ENCODE data around the gene SLC35F3.

Gene SLC35F3

DNA sequence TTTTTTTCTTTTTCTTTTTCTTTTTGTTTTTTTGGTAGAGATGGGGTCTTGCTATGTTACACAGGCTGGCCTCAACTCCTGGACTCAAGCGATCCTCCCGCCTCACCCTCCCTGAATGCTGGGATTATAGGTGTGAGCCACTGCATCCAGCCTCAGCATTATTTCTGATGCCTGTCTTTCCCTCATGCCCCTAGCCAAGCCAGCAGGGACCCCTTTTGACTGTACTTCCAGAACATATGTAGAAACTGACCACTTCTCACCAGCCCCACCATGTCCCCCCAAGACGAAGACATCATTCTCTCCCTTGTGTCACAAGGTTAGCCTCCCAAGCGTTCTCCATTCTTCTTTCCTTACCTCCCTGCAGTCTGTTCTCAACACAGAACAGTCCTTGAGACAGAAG is 360.8 kb downstream of the SLC35F3 start:
- DNase-seq: no peak

DNA sequence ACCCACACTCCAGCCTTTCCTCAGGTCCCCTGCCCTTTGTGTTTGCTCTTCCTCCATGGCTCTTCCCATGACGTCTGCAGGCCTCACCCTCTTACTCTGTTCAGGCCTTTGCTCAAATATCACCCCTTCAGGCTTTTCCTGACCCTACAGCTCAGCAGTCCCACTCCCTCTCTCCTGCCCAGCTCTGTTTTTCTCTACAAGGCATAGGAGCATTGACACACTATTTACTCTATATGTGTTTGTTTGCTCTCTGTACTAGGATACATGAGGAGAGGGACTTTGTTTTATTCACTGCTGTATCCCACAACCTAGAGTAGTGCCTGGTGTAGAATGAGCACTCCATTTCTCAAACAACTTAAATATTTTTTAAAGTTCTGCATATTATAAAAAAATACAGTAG is 361.4 kb downstream of the SLC35F3 start:
- no peak for DNase-seq

DNA sequence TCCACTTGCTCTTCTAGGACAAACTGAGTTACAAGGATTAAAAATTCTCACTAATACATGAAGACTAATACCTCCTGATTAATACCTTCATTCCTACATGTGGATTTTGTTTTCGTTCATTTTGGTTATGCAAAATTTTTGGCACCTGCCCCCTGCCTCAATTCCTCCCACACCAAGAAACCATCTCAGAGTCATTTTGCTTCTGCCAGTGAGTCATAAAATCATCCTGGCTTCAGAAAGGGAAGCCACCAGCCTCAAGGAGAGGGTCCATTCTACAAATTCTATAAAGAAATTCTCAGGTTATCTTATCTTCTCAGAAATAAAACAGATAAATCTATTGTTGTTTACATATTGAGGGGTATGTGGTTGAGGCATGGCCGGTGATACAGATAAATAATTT is 365.6 kb downstream of the SLC35F3 start:
- DNase-seq: no peak

DNA sequence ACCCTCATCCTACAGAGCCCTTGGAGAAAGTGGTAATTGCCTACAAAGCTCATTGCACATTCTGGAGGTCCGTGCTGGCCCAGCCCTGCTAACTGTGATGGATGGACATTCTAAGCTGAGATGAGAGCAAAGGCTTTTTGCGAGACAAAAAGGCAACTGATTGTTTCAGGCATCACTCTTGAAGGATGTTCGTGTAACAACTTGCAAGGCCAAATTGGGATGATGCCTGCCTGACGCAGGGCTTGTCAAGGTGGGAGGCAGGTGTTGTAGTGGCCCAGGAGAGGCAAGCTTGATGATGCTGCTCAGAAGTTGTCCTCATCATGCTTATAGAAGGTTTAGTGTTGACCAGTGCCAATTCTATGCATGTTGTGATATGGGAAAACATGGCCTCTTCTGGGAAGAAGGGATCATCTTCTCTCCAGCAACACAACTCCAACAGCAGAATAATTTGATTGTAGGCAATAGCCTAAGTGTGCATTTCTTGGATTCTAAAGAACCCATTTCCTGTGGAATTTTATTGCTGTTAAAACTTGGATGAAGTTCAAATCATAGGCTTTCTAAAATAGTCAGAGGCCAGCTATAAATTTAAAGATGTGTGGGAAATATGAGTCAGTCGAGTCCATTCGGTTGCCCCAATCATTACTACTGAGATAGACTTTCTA is 366.2 kb downstream of the SLC35F3 start:
- DNase-seq: no peak

DNA sequence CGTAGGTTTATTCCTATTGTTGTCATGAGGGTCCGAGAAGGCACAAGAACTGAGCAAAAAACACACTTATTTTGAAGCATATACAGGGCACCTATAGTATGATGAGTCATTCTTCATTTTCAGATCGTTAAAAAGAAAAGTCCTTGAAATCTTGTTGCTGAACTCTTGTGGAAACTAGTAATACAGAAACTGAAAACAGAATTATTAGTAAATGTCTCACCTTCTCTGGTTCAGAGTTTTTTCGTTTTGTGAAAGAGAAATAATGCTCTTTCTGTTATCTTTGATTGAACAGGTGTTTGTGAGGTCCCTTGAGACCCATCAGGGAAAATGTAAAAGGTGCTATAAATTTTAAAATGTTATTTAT is 366.7 kb downstream of the SLC35F3 start:
- DNase-seq: no peak

DNA sequence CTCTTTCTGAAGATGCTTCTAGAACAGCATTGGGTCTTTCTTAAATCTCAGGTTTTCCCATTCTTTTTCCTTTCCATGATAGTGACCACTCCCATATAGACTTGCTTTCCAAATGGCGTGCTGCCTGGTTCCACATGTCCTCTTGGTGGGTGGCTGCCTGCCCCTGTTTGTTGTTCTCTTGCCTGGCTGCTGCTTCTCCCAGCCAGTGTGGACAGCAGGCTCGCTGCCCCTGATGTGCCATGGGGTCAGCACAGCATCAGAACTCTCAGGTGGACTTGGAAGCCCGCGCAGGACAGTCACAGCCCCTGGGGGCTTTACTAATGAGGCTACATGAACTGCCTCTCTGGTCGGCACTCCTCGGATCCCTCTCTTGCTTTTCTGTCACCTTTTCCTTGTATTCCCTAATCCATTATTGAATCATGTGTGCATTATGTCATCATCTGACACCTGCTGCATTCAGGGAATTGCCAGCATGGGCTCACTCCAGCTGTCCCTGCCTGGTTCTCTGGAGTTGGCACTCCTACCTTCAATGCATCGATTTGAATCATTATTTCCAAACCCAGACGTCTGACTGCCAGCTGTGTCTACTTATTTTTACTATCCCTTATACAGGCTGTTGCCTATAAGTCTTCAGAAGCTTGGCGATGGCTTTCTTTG is 368.3 kb downstream of the SLC35F3 start:
- DNase-seq: no peak

DNA sequence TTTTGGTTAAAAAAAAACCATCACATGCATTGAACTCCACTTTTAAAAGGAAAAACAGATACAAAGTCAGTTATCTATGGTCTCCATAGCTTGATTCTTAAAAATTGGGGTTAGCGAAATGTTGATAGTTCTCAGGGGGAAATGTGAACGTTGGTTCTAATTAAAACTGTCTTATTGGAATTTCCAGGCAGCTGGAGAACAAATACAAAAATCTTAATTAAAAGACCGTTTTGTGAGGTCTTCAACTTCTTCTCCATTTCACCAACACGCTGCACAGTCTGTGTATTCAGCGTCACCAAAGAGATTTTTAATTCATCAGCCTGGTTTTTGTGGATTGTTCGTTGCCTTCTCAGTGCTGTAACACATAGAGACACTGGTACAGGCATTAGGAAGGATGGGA is 369.5 kb downstream of the SLC35F3 start:
- DNase-seq: no peak

DNA sequence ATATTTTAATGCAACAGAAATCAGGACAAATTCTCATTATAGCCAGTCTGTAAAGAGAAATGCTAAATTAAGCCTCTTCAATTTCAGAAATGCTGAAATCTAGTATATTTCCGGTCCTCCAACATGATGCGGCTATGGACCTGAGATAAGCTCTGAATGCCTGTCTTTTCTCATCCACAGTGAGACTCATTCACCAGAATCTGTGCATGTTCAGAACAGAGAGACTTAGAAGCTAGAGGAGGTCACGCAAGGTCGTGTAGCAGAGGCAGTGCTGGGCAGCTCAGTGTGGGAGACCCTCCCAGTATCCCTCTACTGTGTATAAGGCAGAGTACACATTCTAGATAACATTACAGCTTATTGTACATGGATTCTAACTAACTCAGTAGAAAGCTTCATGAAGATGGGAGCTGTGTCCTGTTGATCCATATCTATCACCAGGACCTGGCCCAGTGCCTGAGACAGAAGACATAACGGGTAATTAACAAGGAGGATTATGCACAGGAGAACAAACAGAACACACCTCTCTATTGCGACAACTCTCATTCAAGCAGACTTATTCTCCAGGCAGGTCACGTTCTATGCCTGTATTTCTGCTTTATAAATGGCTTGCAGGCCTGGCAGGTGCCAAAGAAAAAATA is 371.8 kb downstream of the SLC35F3 start:
- no peak for DNase-seq

DNA sequence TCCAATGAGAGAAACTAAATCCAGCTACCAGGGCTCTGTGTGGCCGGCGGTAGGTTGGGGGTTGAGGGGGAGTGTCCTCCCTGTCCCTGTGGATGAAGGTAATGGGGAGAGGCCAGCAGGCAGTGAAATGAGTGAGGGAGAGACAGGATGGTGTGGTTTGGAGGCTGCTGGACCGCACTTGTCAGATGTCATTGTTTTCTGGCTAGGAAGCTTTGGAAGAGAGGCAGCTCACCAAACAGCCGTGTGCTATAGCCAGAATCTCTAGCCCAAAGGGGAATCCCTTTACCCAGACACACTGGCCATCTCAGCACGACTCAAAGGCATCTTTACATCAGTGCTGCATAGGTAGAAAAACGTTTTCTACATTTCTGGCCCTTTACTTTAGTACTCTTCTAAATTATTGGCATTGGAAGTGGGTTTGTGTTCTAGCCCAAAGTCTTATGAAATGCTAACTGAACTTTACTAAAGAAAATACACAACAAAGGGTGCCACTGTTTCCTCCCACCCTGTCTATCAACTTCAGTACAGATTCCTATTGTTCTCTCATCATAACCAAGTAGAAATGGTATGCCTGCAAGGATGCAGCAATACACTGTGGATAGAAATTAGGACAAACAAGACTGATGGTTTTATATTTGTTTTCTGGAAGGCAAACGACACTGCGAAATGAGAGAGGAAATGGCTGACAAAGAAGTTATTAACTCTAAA is 372.8 kb downstream of the SLC35F3 start:
- no peak for DNase-seq

DNA sequence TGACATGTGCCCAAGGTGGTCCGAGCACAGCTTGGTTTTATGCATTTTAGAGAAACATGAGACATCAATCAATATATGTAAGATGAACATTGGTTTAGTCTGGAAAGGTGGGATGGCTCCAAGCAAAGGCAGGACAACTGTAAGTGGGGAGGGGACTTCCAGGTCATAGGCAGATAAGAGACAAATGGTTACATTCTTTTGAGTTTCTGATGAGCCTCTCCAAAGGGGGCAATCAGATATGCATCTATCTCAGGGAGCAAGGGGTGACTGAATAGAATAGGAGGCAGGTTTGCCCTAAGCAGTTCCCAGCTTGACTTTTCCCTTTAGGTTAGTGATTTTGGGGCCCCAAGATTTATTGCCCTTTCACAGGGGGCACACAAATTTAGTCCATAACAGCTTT is 374.5 kb downstream of the SLC35F3 start:
- no peak for DNase-seq

DNA sequence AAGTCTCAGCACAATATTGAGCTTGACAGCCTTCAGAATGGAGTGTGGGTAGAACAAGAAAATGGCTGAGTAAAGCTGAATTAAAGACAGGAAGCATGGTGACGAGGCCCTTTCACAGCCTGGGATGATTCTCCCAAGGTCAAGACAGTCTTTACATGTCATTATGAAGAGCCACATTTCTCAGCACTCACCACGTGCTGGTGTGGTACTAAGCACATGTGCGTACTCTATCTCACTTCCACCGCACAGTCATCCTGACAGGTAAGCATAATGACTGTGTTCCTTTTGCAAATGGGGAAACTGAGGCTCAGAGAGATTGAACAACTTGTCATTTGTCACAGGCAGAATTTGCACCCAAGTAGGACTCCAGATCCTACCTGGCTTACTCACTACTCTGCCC is 376.0 kb downstream of the SLC35F3 start:
- no peak for DNase-seq

DNA sequence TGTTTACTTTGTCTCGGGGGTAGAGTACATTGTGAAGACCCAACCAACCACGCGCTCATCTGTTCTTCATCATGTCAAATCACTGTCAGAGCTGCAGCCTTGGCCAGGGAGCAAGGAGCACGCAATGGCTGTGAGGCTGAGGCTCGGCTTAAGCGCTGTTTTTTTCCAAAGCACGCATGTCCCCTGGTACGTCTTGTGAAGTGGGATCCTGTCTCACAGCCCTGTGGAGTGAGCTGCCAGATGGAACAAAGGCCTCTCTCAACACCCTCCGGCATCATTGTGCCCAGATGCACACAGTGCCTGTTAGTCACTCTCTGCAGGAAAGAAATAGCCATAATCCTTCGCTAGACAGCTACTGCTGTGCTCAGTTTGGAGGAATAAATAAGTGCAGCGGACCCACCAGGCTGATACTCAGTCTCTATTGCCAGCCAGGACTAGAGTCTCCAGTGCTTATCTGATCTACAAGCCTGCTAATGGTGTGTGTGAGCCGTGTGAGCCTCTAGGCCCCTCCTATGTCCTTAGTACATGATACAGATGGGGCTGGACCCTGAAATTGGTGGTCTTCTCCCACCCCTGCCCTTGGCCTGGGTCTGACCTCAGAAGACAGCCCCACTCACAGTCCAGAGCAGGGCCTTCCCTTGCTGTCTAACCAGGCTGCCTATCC is 377.5 kb downstream of the SLC35F3 start:
- no peak for DNase-seq

DNA sequence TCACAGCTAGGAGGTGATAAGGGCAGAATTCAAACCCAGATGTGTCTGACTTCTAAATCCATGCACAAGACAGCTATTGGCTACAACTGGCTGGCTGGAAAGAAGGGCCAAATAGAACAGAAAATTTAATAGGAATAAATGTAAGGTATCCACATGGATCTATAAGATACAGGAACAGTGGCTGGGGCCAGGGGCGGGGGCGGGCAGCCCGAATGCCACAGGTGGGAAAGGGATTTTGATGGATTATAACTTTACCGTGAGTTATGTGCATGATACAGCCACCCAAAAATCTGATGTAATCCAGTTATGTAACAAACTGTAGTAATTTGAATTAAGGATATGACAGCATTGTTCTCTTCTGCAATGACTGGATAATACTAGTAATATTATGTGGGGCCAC is 381.7 kb downstream of the SLC35F3 start:
- no peak for DNase-seq

DNA sequence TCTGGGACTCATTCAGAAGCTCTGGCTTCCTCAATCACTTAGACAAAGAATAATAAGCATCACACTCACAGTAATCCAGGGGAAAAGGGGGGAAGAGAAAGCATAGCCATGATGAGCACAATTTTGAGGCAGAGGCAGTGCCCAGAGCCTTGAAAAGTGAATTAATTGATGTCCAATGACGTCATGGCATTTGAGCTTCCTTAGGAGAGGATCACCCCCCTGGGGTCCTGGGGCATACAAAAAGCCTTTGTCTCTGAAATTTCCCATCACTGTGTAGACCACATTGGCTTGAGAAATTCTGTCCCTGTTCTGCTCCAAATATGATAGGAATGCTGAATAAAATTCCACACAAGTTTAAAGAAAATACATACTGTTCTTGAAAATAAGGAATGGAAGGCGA is 384.5 kb downstream of the SLC35F3 start:
- no peak for DNase-seq

DNA sequence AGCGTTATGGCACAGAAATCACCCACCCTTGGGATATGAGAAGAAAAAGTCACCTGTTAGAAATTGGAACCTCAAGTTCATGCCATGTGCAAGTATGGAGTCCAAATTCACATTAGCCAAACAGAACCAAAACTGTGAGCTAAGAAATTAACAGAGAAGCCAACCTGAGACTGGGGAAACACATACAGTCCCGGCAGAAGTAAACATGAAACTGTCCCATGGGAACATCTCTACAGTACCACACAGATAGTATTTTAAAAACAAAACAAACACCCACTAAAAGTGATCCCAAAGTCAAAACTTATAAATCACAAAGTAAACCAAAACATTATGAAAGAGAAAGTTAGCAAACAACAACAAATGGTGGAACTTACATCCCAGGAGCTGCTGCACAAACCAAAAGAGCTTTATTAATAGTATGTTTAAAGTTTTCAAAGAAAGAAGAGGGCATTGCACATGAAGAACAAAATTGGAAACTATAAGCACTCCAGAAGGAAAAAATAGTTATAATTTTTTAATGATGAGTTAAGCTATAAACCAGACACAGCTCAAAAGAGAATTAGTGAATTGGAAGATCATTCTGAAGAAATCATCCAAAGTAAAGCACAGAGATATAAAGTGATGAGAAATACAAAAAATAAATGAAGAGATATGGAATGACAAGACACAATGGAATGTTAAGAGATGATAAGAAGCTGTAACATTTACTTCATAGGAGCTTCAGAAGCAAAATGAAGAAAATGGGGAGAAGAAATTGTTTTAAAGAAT is 385.2 kb downstream of the SLC35F3 start:
- DNase-seq: no peak

DNA sequence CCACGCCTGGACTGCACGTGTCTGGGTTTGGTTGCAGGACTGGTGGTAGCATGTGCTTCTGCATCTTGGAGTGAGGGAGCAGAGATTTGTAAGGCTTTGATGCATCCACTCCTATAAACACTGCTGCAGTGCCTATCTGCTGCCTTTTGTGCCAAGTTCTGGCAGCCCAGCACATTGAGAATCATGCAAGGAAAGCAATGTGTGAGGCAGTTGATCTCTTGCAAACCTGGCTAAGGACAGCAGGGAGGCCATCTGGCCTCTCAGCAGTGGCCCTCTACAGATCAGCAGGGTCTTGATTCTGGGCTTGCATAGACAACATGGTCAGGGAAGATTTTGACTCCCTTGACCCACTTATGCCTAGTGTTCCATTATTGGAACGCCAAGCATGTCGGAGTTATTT is 387.5 kb downstream of the SLC35F3 start:
- no peak for DNase-seq

DNA sequence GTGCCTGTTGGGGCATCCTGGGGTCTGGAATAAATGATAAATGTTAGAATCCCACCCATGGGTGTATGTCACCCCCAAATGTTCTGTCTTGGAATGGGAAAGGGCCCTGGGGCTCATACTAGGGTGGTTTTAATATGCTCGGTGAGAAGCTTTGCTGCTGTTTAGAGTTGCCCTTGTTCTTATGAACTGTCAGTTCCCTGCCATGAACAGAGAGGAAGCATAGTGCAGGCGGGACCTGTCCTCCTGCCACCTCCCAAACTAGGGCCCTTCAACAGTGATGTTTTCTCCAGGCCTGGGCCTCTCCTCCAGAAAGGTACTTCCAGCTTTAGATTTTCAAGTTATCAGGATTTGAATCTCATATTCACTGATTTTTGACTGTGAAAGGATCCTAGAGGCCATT is 388.1 kb downstream of the SLC35F3 start:
- DNase-seq: no peak

DNA sequence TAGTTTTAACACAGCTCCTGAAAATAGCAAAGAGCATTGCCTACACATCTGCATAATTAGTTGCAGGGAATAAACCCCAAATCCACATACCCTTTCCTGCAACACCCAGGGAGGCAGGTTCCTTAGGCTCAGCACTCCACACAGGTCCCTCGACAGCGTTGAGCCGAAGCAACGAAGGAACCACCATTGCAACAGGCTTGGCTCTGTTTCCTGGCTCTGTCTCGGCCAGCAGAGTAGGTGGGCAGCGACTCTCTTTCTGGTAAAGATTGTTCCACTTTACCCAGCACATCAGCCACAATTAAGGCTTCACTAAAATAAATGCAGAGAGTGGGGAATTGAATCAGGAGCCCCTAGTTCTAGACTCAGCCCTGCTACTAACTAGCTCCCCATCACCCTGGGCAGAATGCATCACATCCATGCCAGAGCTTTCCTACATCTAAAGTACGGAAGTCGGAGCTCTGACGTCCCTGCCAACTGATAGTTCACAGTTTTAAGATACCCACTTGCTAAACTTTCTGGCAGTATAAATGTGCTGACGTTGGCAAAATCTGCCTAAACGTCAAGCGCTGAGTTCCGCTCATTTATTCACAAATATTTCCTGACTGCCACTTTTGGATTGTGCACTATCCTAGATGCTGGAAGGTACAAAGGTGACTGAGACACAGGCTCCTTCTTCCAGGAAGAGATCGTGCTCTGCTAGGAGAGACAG is 389.8 kb downstream of the SLC35F3 start:
- no peak for DNase-seq

DNA sequence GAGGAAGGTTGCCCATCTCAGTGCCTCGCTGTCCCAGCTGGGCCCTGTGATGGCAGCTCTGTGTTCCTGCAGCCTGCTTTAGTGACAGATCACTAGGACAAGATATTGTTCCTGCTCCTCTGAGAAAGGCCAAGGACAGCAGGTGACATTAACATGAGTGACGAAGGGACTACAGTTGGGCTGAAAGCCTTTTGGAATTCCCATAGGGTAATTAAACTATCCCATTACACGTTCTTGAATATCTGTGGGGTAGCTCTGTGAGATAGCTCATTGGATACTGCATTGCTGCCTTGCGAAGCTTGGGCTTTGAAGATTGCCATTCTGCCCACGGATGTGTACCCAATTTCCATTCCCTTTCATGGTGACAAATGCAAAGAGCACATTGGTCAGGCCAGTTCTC is 390.6 kb downstream of the SLC35F3 start:
- no peak for DNase-seq

DNA sequence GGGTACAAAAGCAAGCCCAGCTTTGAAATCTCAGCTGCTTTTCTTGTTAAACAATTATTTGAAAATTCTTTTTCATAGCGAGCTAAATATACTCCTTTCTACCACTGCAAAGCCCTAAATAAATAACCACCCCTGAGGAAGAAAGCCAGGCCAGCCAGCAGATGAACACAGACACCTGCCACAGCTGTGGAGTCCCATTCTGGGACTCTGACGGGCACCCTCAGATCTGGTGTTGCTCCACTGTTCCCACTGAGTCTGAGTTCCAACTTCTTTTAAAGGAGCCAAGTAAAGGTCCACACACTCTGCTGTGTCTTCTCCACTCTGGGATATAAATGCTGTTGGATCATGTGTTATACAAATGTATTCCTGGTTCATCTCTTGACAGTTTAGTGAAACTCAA is 391.1 kb downstream of the SLC35F3 start:
- DNase-seq: no peak

DNA sequence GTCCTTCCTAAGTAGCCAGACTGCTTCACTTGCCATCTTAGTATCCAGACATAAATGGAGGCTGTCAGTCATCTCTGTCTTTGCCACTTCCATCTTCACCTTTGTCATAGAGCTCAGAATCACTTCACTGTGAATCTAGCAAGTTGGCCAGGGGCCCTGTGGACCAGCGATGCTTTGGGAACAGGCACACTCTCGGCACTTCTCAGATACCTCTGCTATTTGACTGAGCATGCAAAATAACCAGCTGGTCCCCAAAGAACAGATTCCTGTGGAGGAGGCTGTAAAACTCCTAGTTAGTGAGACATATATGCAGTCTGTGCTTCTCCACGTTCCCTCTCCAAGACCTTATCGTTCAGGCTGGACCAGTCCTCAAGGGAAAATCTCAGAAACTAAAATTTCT is 392.0 kb downstream of the SLC35F3 start:
- no peak for DNase-seq

DNA sequence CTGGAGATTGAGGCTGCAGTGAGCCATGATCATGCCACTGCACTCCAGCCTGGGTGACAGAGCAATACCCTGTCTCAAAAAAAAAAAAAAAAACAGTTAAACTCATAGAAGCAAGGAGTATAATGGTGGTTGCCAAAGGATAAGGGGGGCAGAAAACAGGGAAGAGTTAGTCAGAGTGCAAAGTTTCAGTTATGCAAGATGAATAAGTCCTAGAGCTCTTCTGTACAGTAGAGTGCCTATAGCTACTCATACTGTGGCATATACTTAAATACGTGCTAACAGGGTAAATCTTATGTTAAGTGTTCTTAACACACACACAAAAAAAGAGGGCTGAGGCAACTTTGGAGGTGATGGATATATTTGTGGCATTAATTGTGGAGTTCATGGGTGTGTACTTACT is 393.2 kb downstream of the SLC35F3 start:
- no peak for DNase-seq
